Measurements from ENCODE around the gene ELAC2.

DNA sequence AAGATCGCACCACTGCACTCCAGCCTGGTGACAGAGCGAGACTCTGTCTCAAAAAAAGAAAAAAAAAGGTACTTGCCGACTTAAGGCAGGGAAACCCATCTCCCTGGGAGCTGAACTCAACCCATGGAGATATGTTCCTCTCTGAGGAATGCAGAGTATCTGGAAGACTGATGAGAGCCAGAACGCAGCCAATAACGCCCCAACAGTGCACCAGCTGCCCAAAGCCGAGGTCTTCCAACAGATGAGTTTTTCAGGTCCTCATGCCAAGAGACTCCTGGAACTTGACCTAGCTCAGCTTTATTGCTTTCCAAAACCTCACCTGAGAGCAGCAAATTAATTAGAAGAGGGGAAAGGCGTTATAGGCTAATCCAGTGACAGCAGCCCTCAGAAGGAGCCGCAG, 9.4 kb downstream of the ELAC2 start:
- TF ChIP-seq, protein P1, sequence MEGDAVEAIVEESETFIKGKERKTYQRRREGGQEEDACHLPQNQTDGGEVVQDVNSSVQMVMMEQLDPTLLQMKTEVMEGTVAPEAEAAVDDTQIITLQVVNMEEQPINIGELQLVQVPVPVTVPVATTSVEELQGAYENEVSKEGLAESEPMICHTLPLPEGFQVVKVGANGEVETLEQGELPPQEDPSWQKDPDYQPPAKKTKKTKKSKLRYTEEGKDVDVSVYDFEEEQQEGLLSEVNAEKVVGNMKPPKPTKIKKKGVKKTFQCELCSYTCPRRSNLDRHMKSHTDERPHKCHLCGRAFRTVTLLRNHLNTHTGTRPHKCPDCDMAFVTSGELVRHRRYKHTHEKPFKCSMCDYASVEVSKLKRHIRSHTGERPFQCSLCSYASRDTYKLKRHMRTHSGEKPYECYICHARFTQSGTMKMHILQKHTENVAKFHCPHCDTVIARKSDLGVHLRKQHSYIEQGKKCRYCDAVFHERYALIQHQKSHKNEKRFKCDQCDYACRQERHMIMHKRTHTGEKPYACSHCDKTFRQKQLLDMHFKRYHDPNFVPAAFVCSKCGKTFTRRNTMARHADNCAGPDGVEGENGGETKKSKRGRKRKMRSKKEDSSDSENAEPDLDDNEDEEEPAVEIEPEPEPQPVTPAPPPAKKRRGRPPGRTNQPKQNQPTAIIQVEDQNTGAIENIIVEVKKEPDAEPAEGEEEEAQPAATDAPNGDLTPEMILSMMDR (IDR thresholded peaks at IDR 0.05): no peak
- no peak for TF ChIP-seq POLR2A (IDR thresholded peaks at IDR 0.05)
